HG03103 (cell line): ENCODE measurements around the gene SPDYE2.
"Not testable (repeated sequence)": the region's sequence is repeated elsewhere in the genome, so short reads cannot be mapped to it uniquely, and the experiment has no call there.

Experiments used
- ATAC-seq: cut with Tn5 transposase; IDR thresholded peaks from one replicate; pipeline ENCODE4 v1.9.1; 2021; ENCODE audit warnings: low read depth; ENCODE audit not compliant: unreplicated experiment

The SPDYE2 gene

GRCh38 chr7:102550808-102551422, at the start of gene SPDYE2:
TSS of gene SPDYE2 (plus strand) at chr7:102551226. CDS start at chr7:102553256, 2,030 bp downstream.
- ATAC-seq = not testable (repeated sequence)

DNA sequence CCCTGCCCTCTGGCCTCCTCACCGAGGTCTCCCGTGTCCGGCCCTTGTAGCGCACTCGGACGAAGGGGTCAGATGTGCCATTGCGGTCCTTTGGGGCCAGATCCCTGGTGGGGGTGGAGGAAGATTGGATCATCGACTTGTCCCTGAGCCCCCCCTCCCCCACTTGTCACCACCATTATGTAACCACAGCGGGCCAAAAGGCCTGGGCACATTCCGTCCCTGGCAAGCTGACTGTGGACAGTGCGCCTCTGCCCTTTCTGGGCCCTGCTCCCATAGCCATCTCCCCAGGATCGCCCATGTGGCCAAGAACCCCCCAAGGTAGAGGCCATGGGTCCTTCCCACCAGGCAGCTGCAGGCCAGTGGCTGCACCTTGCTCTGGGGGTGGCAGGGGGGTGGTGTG, 47.9 kb upstream of the SPDYE2 start:
- not testable (repeated sequence) for ATAC-seq

- not testable (repeated sequence) for ATAC-seq
Observed at GRCh38 chr7:102505298-102506185, 45.5 kb upstream of the SPDYE2 start.

GRCh38 chr7:102507410-102508088, 43.5 kb upstream of the SPDYE2 start:
- not testable (repeated sequence) for ATAC-seq

DNA sequence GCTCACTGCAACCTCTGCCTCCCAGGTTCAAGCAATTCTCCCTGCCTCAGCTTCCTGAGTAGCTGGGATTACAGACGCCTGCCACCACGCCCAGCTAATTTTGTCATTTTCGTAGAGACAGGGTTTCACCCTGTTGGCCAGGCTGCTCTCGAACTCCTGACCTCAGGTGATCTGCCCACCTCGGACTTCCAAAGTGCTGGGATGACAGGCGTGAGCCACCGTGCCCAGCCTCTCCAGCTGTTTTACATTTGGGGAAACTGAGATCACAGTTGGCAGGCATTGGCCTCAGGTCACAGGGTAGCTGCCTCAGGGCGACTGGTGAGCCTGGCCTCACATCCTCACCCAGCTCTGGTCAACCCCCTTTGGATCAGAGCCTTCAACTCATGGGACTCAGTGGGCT, 40.5 kb upstream of the SPDYE2 start:
- not testable (repeated sequence) for ATAC-seq

- ATAC-seq = peak; percentile 43
Observed at GRCh38 chr7:102511860-102512522, 39.0 kb upstream of the SPDYE2 start.

DNA sequence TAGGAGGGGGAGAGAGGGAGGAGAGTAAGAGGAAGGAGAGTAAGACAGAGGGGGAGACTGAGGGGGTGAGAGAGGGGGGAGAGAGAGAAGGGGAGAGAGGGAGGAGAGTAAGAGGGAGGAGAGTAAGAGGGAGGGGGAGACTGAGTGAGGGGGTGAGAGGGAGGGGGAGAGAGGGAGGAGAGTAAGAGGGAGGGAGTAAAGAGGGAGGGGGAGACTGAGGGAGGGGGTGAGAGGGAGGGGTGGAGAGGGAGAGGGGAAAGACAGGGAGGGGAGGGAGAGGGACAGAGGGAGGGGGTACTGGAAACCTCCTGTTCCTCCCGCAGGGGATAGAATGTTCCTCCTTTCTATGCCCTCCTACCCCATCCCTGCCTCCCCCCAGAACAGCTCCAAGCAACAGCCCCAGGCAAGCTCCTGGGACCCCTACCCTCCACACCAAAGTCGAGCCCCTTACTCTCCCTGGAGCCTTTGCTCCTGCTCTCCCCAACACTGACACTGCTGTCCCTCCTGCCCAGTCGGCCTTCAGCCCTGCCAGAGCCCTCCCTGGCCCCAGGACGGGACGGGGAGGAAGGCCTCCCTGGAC, 38.3 kb upstream of the SPDYE2 start:
- not testable (repeated sequence) for ATAC-seq

DNA sequence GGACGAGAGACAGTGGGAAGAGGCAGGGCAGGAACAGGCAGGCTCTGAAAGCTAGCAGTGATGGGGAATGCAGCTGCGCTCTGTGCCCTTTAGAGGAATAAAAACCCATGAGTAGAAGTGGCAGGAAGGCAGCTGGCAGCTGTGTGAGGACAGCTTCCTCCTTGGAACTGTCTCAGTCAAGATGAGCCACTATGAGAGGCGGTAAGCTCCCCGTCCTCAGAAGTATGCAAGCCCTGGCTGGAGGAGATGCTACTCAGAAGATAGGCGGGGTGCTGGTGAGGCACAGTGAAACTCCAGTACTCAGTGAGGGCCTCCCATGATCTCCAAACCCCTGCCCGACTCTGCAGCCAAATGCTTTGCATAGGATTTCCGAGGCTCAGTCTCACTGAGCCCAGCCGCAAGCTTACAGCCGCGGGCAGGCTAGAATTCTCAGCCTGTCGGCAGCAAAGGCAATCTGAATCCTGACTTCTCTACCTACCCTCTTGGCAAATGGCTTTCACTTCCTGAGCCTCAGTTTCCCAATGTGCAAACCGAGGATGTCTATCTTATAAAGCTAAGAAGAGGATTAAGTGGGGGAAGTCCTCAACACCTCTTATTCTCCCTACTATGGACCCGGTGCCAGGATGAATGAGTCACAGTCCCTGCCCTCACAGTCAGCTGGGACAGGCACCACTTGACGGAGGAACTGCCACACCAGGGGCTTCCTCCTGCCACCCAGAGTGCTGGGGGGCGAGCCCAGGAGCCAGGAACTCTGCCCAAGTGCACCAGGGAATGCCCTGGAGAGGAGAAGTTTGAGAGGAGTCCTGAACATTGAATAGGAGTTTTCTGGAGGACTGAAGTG, 35.9 kb upstream of the SPDYE2 start:
- peak; percentile 54 for ATAC-seq

DNA sequence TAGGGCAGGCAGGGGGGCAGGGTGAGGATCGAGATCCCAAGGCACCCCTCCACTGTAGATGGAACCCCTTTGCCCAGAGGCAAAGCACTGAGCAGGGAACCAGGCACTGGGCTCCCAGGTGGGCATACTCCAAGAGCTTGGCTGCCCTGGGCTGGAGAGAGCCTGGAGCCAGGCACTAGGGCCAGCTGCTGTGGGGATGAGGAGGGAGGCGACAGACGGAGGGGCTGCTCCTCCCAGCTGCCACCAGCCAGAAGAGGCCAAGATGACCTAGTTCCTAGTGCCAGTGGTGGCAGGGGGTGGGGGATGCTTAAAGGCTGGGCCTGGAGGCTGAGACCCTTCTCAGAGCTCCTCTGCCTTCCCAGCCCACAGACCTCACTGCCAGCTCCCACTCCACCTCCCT, 35.1 kb upstream of the SPDYE2 start:
- not testable (repeated sequence) for ATAC-seq

- not testable (repeated sequence) for ATAC-seq
Observed at GRCh38 chr7:102516951-102517350, 34.1 kb upstream of the SPDYE2 start.

- ATAC-seq = peak; percentile 80
Observed at GRCh38 chr7:102517550-102518147, 33.4 kb upstream of the SPDYE2 start, which contains the start of gene RASA4B. TSS of gene RASA4B (minus strand) at chr7:102517777. CDS start at chr7:102517710, 67 bp downstream.

DNA sequence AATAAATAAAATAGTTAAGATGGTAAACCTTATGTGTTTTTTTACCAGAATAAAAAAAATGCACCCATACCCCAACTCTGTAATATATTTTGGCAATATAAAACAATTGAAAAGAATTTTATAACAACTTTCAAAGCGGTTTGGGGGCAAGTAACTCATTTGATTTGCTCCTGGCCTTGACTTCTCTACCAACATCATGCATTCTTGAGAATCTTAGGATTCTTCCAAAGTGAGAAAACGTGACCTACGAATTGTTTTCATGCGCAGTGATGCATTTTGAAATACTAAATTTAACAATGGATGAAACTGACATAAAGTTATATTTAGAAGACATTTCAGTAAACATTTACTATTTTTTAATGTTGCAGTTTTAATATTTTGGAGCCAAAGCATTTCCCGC, 30.2 kb upstream of the SPDYE2 start:
- ATAC-seq = not testable (repeated sequence)

- not testable (repeated sequence) for ATAC-seq
Observed at GRCh38 chr7:102524803-102525202, 26.2 kb upstream of the SPDYE2 start.

DNA sequence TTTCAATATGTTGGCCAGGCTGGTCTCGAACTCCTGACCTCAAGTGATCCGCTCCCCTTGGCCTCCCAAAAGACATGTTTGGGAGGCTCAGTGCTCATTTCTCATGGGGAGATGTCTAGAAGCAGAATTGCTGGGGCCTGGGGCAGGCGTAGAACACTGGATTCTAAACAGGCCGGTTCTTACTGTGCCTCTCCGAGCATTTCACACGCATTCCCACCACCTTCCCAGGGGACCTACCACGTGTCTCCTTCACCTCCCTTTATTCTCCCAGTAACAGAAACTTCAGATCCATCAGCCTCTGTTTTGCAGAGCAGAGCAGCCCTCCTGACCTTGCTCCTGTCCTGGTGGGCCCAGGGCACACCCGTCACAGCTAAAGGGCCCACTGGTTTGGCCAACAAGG, 23.8 kb upstream of the SPDYE2 start:
- not testable (repeated sequence) for ATAC-seq

DNA sequence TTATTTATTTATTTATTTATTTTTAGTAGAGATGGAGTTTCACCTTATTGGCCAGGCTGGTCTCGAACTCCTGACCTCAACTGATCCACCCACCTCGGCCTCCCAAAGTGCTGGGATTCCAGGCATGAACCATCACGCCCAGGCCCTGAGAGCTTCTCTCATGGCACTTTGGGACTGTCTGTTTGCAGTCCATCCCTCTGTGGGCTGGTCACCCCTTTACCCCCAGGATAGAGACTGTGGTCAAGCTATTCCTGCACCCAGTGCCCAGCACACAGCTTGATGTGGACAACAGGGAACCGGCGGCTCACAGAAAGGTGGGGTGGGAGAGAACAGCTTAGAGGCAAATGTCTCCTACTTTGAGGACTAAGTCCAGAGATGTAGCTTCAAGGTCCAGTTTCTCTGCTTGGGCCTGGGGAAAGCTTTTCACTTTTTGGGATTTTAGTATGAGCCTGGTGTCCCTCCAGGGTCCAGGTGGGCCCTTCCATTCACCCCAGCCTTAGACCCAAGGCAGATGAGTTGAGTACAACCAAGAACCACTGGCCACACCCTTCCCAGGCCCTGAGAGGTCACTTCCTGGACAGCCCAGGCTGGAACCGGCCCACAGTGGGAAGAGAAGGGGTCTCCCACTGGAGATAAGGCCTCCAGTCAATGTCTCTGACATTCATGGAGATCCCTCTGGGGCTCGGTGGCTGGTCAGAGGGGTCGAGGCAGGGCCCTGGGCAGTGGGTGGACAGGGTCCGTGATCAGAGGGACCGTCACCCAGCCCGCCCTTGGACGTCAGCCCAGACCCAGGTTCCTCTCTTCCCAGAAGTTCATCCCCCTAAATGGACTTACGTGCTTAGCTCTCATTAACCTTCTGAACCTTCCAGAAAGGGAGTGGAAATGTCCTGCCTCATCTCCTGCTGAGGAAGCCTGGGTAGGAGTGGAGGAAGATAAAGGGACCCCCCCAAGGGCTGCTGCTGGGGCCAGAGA, 22.9 kb upstream of the SPDYE2 start:
- ATAC-seq = not testable (repeated sequence)

- ATAC-seq = not testable (repeated sequence)
Observed at GRCh38 chr7:102531583-102531982, 19.4 kb upstream of the SPDYE2 start.

DNA sequence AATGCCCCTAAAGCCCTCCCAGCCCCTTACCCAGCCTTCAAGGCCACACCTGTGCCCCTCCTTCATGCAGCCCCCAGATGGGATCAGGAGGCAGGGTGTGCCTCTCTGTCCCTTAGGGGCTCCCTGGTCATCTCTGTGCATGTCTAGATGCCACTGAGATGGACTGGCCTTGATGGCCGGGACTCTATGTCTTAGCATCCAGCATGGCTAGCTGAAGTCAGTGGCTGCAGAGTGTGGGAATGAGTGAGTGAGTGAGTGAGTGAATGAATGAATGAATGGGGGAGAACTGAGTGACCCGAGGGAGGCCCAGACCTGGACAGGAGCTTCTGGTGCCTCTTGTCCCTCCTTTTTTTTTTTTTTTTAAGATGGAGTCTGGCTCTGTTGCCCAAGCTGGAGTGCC, 18.9 kb upstream of the SPDYE2 start:
- ATAC-seq = not testable (repeated sequence)
